WI38 (cell line): Measurements from ENCODE around the gene AGAP1.
A peak's percentile ranks its signal among the peaks of the same experiment; 100 is the strongest.

ENCODE experiments used
- H3K4me3 ChIP-seq: 2 replicates; pipeline ENCODE4 v1.5.1; 2011; ENCODE audit warnings: low read depth, mild to moderate bottlenecking, control low read depth, low read length
- CTCF ChIP-seq: IDR thresholded peaks from 2 replicates; pipeline ENCODE4 v1.5.1; 2012; ENCODE audit warnings: low read depth, mild to moderate bottlenecking, control low read depth, low read length

AGAP1 gene

GRCh38 chr2:235493775-235494715, at the start of gene AGAP1:
AGAP1 (plus strand) TSS chr2:235494043.
- no peak for TF ChIP-seq CTCF
- H3K4me3 ChIP-seq = peak within 1 kb of the TSS; percentile 72

- no peak for TF ChIP-seq CTCF
- no peak overlapping the region for H3K4me3 ChIP-seq
Measured at GRCh38 chr2:235444101-235444597, 49.7 kb upstream of the AGAP1 start.

GRCh38 chr2:235445116-235445515, 48.7 kb upstream of the AGAP1 start:
- no peak overlapping the region for H3K4me3 ChIP-seq
- no peak for TF ChIP-seq CTCF

GRCh38 chr2:235446082-235446481, 47.8 kb upstream of the AGAP1 start:
- H3K4me3 ChIP-seq = no peak overlapping the region
- TF ChIP-seq CTCF = no peak

GRCh38 chr2:235447210-235447609, 46.6 kb upstream of the AGAP1 start:
- no peak for TF ChIP-seq CTCF
- H3K4me3 ChIP-seq = no peak overlapping the region

- TF ChIP-seq CTCF = no peak
Measured at GRCh38 chr2:235449568-235449967, 44.3 kb upstream of the AGAP1 start.

GRCh38 chr2:235453605-235454151, 40.2 kb upstream of the AGAP1 start:
- TF ChIP-seq CTCF = no peak
- no peak overlapping the region for H3K4me3 ChIP-seq

More at GRCh38 chr2:235449568-235449967, 44.3 kb upstream of the AGAP1 start:
- no peak overlapping the region for H3K4me3 ChIP-seq
